Parathyroid adenoma (tissue), 2 donors: ENCODE measurements around the gene SLC41A3.

Experiments
- H2AFZ ChIP-seq: fragments of 300-600 bp; sonication (generic); one replicate; pipeline ENCODE4 v1.7.0; 2017; ENCODE audit warnings: antibody characterized with exemption, mild to moderate bottlenecking
- H3K27ac ChIP-seq: fragments of 300-600 bp; sonication (generic); one replicate; pipeline ENCODE4 v1.7.0; 2017
- H3K27me3 ChIP-seq: fragments of 300-600 bp; sonication (generic); one replicate; pipeline ENCODE4 v1.7.0; 2017; ENCODE audit warnings: low read length; ENCODE audit not compliant: control insufficient read depth, insufficient read depth
- H3K36me3 ChIP-seq: fragments of 300-600 bp; sonication (generic); one replicate; pipeline ENCODE4 v1.7.0; 2017; ENCODE audit warnings: low read length; ENCODE audit not compliant: control insufficient read depth, insufficient read depth
- H3K4me1 ChIP-seq: fragments of 300-600 bp; sonication (generic); one replicate; pipeline ENCODE4 v1.7.0; 2017; ENCODE audit warnings: control low read depth
- H3K4me2 ChIP-seq: fragments of 300-600 bp; sonication (generic); one replicate; pipeline ENCODE4 v1.7.0; 2017; ENCODE audit warnings: low read length
- H3K4me3 ChIP-seq: fragments of 300-600 bp; sonication (generic); one replicate; pipeline ENCODE4 v1.7.0; 2017; ENCODE audit warnings: low read depth, low read length
- H3K79me2 ChIP-seq: fragments of 300-600 bp; sonication (generic); one replicate; pipeline ENCODE4 v1.7.0; 2017; ENCODE audit warnings: control low read depth
- H3K9ac ChIP-seq: fragments of 300-600 bp; sonication (generic); one replicate; pipeline ENCODE4 v1.7.0; 2017; ENCODE audit warnings: mild to moderate bottlenecking
- H3K9me3 ChIP-seq: fragments of 300-600 bp; sonication (generic); one replicate; pipeline ENCODE4 v1.7.0; 2017; ENCODE audit warnings: low read length; ENCODE audit not compliant: control insufficient read depth
- CTCF ChIP-seq: fragments of 300-600 bp; sonication (generic); IDR thresholded peaks from one replicate; pipeline ENCODE4 v1.7.0; 2017; ENCODE audit warnings: antibody characterized with exemption, mild to moderate bottlenecking
- donor health status: primary hyperparathyroidism.

SLC41A3 gene

GRCh38 chr3:126119976-126120375 is 36.1 kb upstream of the SLC41A3 start:
- Histone ChIP-seq H3K79me2 (no peaks in the 10 kb centered on the region), H3K36me3 (no peaks in the 10 kb centered on the region), H3K9ac (no peak overlapping the region), H3K27me3 (no peaks in the 10 kb centered on the region), H3K4me2 (no peak overlapping the region), H3K4me1 (no peaks in the 10 kb centered on the region), H2AFZ (no peak overlapping the region), H3K27ac (no peak overlapping the region), H3K9me3 (no peaks in the 10 kb centered on the region), H3K4me3 (no peak overlapping the region)
- TF ChIP-seq CTCF, result no peak

- Histone ChIP-seq H3K4me1 (no peaks in the 10 kb centered on the region), H3K9ac (no peak overlapping the region), H3K4me3 (no peak overlapping the region), H2AFZ (no peak overlapping the region), H3K4me2 (no peak overlapping the region), H3K9me3 (no peaks in the 10 kb centered on the region), H3K27me3 (no peaks in the 10 kb centered on the region), H3K27ac (no peak overlapping the region), H3K36me3 (no peaks in the 10 kb centered on the region), H3K79me2 (no peaks in the 10 kb centered on the region)
- no peak for TF ChIP-seq CTCF
These were observed 35.2 kb upstream of the SLC41A3 start for GRCh38 chr3:126119008-126119675.

GRCh38 chr3:126118591-126118990 is 34.7 kb upstream of the SLC41A3 start:
- Histone ChIP-seq H3K9me3 (no peaks in the 10 kb centered on the region), H3K27ac (no peak overlapping the region), H3K79me2 (no peaks in the 10 kb centered on the region), H3K4me3 (no peak overlapping the region), H3K36me3 (no peaks in the 10 kb centered on the region), H3K4me1 (no peaks in the 10 kb centered on the region), H2AFZ (no peak overlapping the region), H3K9ac (no peak overlapping the region), H3K4me2 (no peak overlapping the region), H3K27me3 (no peaks in the 10 kb centered on the region)
- TF ChIP-seq CTCF, result no peak

- Histone ChIP-seq H3K4me1 (no peaks in the 10 kb centered on the region), H2AFZ (no peak overlapping the region), H3K4me3 (no peak overlapping the region), H3K27me3 (no peaks in the 10 kb centered on the region), H3K79me2 (no peaks in the 10 kb centered on the region), H3K36me3 (no peaks in the 10 kb centered on the region), H3K4me2 (no peak overlapping the region), H3K27ac (no peak overlapping the region), H3K9ac (no peak overlapping the region), H3K9me3 (no peaks in the 10 kb centered on the region)
- no peak for TF ChIP-seq CTCF
These were observed 33.9 kb upstream of the SLC41A3 start for GRCh38 chr3:126117786-126118185.

DNA sequence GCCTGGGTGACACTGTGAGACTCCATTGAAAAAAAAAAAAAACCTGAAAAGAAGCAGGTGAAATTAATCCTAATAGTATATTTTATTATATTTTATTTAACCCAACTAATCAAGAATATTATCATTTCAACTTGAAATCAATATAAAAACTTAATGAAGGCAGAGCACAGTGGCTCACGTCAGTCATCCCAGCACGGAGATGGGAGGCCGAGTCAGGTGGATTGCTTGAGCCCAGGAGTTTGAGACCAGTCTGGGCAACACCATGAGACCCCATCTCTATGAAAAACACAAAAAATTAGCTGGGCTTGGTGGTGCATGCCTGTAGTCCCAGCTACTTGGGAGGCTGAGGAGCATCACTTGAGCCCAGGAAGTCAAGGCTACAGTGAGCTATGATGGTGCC is 33.3 kb upstream of the SLC41A3 start:
- H3K79me2 ChIP-seq, result no peaks in the 10 kb centered on the region
- no peak overlapping the region for H2AFZ ChIP-seq
- no peaks in the 10 kb centered on the region for H3K9me3 ChIP-seq
- H3K27me3 ChIP-seq, result no peaks in the 10 kb centered on the region
- H3K4me3 ChIP-seq, result no peak overlapping the region
- no peaks in the 10 kb centered on the region for H3K4me1 ChIP-seq
- TF ChIP-seq CTCF, result no peak
- no peak overlapping the region for H3K4me2 ChIP-seq
- H3K9ac ChIP-seq, result no peak overlapping the region
- no peak overlapping the region for H3K27ac ChIP-seq
- no peaks in the 10 kb centered on the region for H3K36me3 ChIP-seq
